H9 (cell line): ENCODE data around the gene LRMDA. TPM values are rescaled to one million over a fixed set of nuclear protein-coding genes. Genes with fewer than 3 reads are reported as not detected.

Experiments used
- DNase-seq: peaks from one replicate; pipeline ENCODE4 v3.0.0-alpha.2; 2017
- H2AFZ ChIP-seq: one replicate; pipeline ENCODE4 v1.6.1; 2013; ENCODE audit warnings: mild to moderate bottlenecking, low read length, control low read depth, moderate library complexity
- H2AK5ac ChIP-seq: 2 replicates; pipeline ENCODE4 v1.6.1; 2013; ENCODE audit warnings: low read length, control low read depth, mixed read lengths; ENCODE audit not compliant: insufficient read length
- H2BK120ac ChIP-seq: one replicate; pipeline ENCODE4 v1.6.1; 2013; ENCODE audit warnings: low read depth, mild to moderate bottlenecking, low read length, control low read depth, inconsistent platforms; ENCODE audit not compliant: poor library complexity, severe bottlenecking
- H2BK12ac ChIP-seq: 2 replicates; pipeline ENCODE4 v1.6.1; 2013; ENCODE audit warnings: low read length, control low read depth, mixed read lengths, low read depth; ENCODE audit not compliant: insufficient read length
- H2BK15ac ChIP-seq: 2 replicates; pipeline ENCODE4 v1.6.1; 2013; ENCODE audit warnings: low read depth, low read length, control low read depth
- H2BK20ac ChIP-seq: one replicate; pipeline ENCODE4 v1.6.1; 2013; ENCODE audit warnings: low read depth, mild to moderate bottlenecking, low read length, control low read depth, inconsistent platforms; ENCODE audit not compliant: poor library complexity, severe bottlenecking
- H2BK5ac ChIP-seq: 2 replicates; pipeline ENCODE4 v1.6.1; 2013; ENCODE audit warnings: low read length, control low read depth, mixed read lengths; ENCODE audit not compliant: insufficient read length
- H3K14ac ChIP-seq: 2 replicates; pipeline ENCODE4 v1.6.1; 2013; ENCODE audit warnings: low read length, control low read depth; ENCODE audit not compliant: insufficient read depth
- H3K18ac ChIP-seq: 2 replicates; pipeline ENCODE4 v1.6.1; 2013; ENCODE audit warnings: low read depth, mild to moderate bottlenecking, mixed read lengths, low read length, control low read depth; ENCODE audit not compliant: insufficient read length
- H3K23ac ChIP-seq: 2 replicates; pipeline ENCODE4 v1.6.1; 2013; ENCODE audit warnings: low read length, control low read depth, mixed read lengths, low read depth; ENCODE audit not compliant: insufficient read length
- H3K23me2 ChIP-seq: 2 replicates; pipeline ENCODE4 v1.6.1; 2013; ENCODE audit warnings: low read depth, mild to moderate bottlenecking, mixed read lengths, low read length, control low read depth; ENCODE audit not compliant: insufficient read length, poor library complexity, severe bottlenecking
- H3K27ac ChIP-seq: 2 replicates; pipeline ENCODE4 v1.5.1; 2013; ENCODE audit warnings: low read length, control low read depth, mixed read lengths, low read depth; ENCODE audit not compliant: insufficient read length
- H3K27me3 ChIP-seq: 2 replicates; pipeline ENCODE4 v1.6.1; 2013; ENCODE audit warnings: low read length, control low read depth, inconsistent platforms; ENCODE audit not compliant: insufficient read depth
- H3K4ac ChIP-seq: 2 replicates; pipeline ENCODE4 v1.6.1; 2013; ENCODE audit warnings: low read depth, mild to moderate bottlenecking, control low read depth, inconsistent platforms, low read length, moderate library complexity
- H3K4me1 ChIP-seq: 2 replicates; pipeline ENCODE4 v1.6.1; 2013; ENCODE audit warnings: low read length, control low read depth, inconsistent platforms; ENCODE audit not compliant: insufficient read depth
- H3K4me2 ChIP-seq: 2 replicates; pipeline ENCODE4 v1.6.1; 2013; ENCODE audit warnings: low read length, control low read depth, mixed read lengths; ENCODE audit not compliant: insufficient read length, insufficient read depth
- H3K56ac ChIP-seq: 2 replicates; pipeline ENCODE4 v1.6.1; 2013; ENCODE audit warnings: low read depth, mild to moderate bottlenecking, mixed read lengths, low read length, control low read depth; ENCODE audit not compliant: insufficient read length
- H3K79me1 ChIP-seq: 2 replicates; pipeline ENCODE4 v1.6.1; 2013; ENCODE audit warnings: low read depth, mild to moderate bottlenecking, moderate library complexity, low read length, control low read depth, inconsistent platforms; ENCODE audit not compliant: insufficient read depth, poor library complexity, severe bottlenecking
- H3K79me2 ChIP-seq: 2 replicates; pipeline ENCODE4 v1.6.1; 2013; ENCODE audit warnings: low read length, control low read depth, inconsistent platforms; ENCODE audit not compliant: insufficient read depth
- H3K9ac ChIP-seq: 2 replicates; pipeline ENCODE4 v1.6.1; 2013; ENCODE audit warnings: low read length, control low read depth, mixed read lengths; ENCODE audit not compliant: insufficient read length; ENCODE audit errors: extremely low read depth
- H3K9me3 ChIP-seq: one replicate; pipeline ENCODE4 v1.6.1; 2013; ENCODE audit warnings: low read depth, low read length, inconsistent platforms; ENCODE audit not compliant: control insufficient read depth
- H3T11ph ChIP-seq: one replicate; pipeline ENCODE4 v1.6.1; 2013; ENCODE audit warnings: mild to moderate bottlenecking, low read length, control low read depth, inconsistent platforms
- H4K20me1 ChIP-seq: one replicate; pipeline ENCODE4 v1.6.1; 2013; ENCODE audit not compliant: control insufficient read depth, insufficient read length, insufficient read depth
- H4K5ac ChIP-seq: 2 replicates; pipeline ENCODE4 v1.6.1; 2013; ENCODE audit warnings: low read depth, mild to moderate bottlenecking, mixed read lengths, low read length, control low read depth; ENCODE audit not compliant: insufficient read length
- H4K8ac ChIP-seq: replicated peaks from 2 replicates; pipeline ENCODE4 v1.6.1; 2013; ENCODE audit warnings: low read length, control low read depth, mixed read lengths, low read depth; ENCODE audit not compliant: insufficient read length
- H4K91ac ChIP-seq: 2 replicates; pipeline ENCODE4 v1.6.1; 2013; ENCODE audit warnings: low read depth, mild to moderate bottlenecking, moderate library complexity, mixed read lengths, low read length, control low read depth; ENCODE audit not compliant: insufficient read length
- H3K27ac Mint-ChIP-seq, 3 experiments: 2 replicates in 2 of 3; 3 replicates in 1 of 3; pipeline ENCODE4 v1.8.0; 2020 to 2021; ENCODE audit warnings: mixed read lengths in 3 of 3, mild to moderate bottlenecking in 1 of 3, moderate library complexity in 1 of 3
- H3K27me3 Mint-ChIP-seq: 2 replicates; pipeline ENCODE4 v1.8.0; 2021; ENCODE audit warnings: low read depth, mild to moderate bottlenecking, moderate library complexity, mixed read lengths
- H3K36me3 Mint-ChIP-seq, 3 experiments: 2 replicates in 2 of 3; 3 replicates in 1 of 3; pipeline ENCODE4 v1.8.0; 2020 to 2021; ENCODE audit warnings: low read depth in 3 of 3, mixed read lengths in 3 of 3; ENCODE audit not compliant: insufficient read depth in 1 of 3
- H3K4me1 Mint-ChIP-seq, 2 experiments: 2 replicates each; pipeline ENCODE4 v1.8.0; 2020; ENCODE audit warnings: mixed read lengths in 2 of 2
- H3K4me3 Mint-ChIP-seq, 2 experiments: 2 replicates in 1 of 2; 3 replicates in 1 of 2; pipeline ENCODE4 v1.8.0; 2020 to 2021; ENCODE audit warnings: mild to moderate bottlenecking in 2 of 2, mixed read lengths in 2 of 2, moderate library complexity in 1 of 2
- H3K9me3 Mint-ChIP-seq, 2 experiments: 2 replicates in 1 of 2; 3 replicates in 1 of 2; pipeline ENCODE4 v1.8.0; 2020; ENCODE audit warnings: mild to moderate bottlenecking in 2 of 2, mixed read lengths in 2 of 2, moderate library complexity in 1 of 2
- CTCF ChIP-seq: fragments of 200-600 bp; sonication (generic); conservative IDR thresholded peaks from 3 replicates; pipeline ENCODE4 v1.8.0; 2021; ENCODE audit warnings: antibody characterized with exemption, mild to moderate bottlenecking
- WGBS: extraction: QIAGEN DNeasy Blood & Tissue Kit; methylation state at CpG from one replicate; pipeline ENCODE4 v1.1.7; 2013; ENCODE audit warnings: missing lambda C conversion rate, low lambda C conversion rate, mixed read lengths; ENCODE audit not compliant: insufficient read length; ENCODE audit errors: extremely low coverage; 5-methylcytosine and 5-hydroxymethylcytosine counted together
- total RNA-seq: library from RNA; stranded (reverse); gene quantifications from 2 replicates; pipeline ENCODE4 v1.2.1, GENCODE V29; 2021

The LRMDA gene
- total RNA-seq, 1 experiment from 2014 or later: 1.8 TPM

- H3K4me3 Mint-ChIP-seq: no peak overlapping the region
- Histone ChIP-seq H2BK15ac (no peak overlapping the region), H3K56ac (no peak overlapping the region), H3K79me1 (no peaks in the 10 kb centered on the region), H3K27ac (no peak overlapping the region), H4K20me1 (no peaks in the 10 kb centered on the region), H4K5ac (no peak overlapping the region), H3K23ac (no peak overlapping the region), H2BK5ac (no peak overlapping the region), H2BK12ac (no peak overlapping the region), H3T11ph (no peak overlapping the region), H3K18ac (no peak overlapping the region), H3K9ac (no peak overlapping the region), H2BK20ac (no peak overlapping the region), H3K23me2 (no peaks in the 10 kb centered on the region), H3K14ac (no peak overlapping the region), H4K8ac (no peak overlapping the region), H2AFZ (no peak overlapping the region), H3K9me3 (no peaks in the 10 kb centered on the region), H3K79me2 (no peaks in the 10 kb centered on the region), H2BK120ac (no peak overlapping the region), H3K4me2 (no peak overlapping the region), H4K91ac (no peak overlapping the region), H3K4ac (no peak overlapping the region), H2AK5ac (no peak overlapping the region), H3K27me3 (no peaks in the 10 kb centered on the region), H3K4me1 (no peaks in the 10 kb centered on the region)
- WGBS: no CpG with 5 or more reads among the region's 6 CpGs
- DNase-seq: no peak
- 0 out of 4 replicates have a peak, but pooled peaks cover 0 to 2% of the 10 kb centered on the region in 2 experiments for H3K4me1 Mint-ChIP-seq
- no peak for TF ChIP-seq CTCF
- H3K9me3 Mint-ChIP-seq: no peaks in the 10 kb centered on the region
- H3K27me3 Mint-ChIP-seq: peaks cover 46% of the 10 kb centered on the region
- no peak overlapping the region for H3K27ac Mint-ChIP-seq
- no peaks in the 10 kb centered on the region for H3K36me3 Mint-ChIP-seq
Measured at GRCh38 chr10:75654772-75655171, 223.3 kb downstream of the LRMDA start.
